HG02571 (cell line): ENCODE measurements around the gene RECK.
A peak's percentile ranks its signal among the peaks of the same experiment; 100 is the strongest.

Experiments used
- ATAC-seq: cut with Tn5 transposase; IDR thresholded peaks from one replicate; pipeline ENCODE4 v1.9.1; 2021; ENCODE audit warnings: mild to moderate bottlenecking, moderate library complexity; ENCODE audit not compliant: unreplicated experiment

The RECK gene

GRCh38 chr9:36023260-36024048 is 13.3 kb upstream of the RECK start:
- peak; percentile 50 for ATAC-seq

- no peak for ATAC-seq
Measured at GRCh38 chr9:36025746-36026145, 11.0 kb upstream of the RECK start.

GRCh38 chr9:36029202-36029601 is 7.5 kb upstream of the RECK start:
- no peak for ATAC-seq

- ATAC-seq: no peak
Measured at GRCh38 chr9:36029765-36030528, 6.8 kb upstream of the RECK start.

- no peak for ATAC-seq
Measured at GRCh38 chr9:36030871-36031270, 5.8 kb upstream of the RECK start.

- no peak for ATAC-seq
Measured at GRCh38 chr9:36031774-36032555, 4.7 kb upstream of the RECK start.

- ATAC-seq: no peak
Measured at GRCh38 chr9:36033788-36034187, 2.9 kb upstream of the RECK start.

- no peak for ATAC-seq
Measured at GRCh38 chr9:36034234-36034633, 2.5 kb upstream of the RECK start.

GRCh38 chr9:36035006-36035405 is 1.7 kb upstream of the RECK start:
- ATAC-seq: no peak

- no peak for ATAC-seq
Measured at GRCh38 chr9:36036253-36036779, 397 bp upstream of the RECK start.

GRCh38 chr9:36037549-36038122 is 923 bp downstream of the RECK start:
- no peak for ATAC-seq

GRCh38 chr9:36039121-36039520 is 2.4 kb downstream of the RECK start:
- no peak for ATAC-seq

- ATAC-seq: no peak
Measured at GRCh38 chr9:36039696-36040095, 3.0 kb downstream of the RECK start.

- no peak for ATAC-seq
Measured at GRCh38 chr9:36040271-36040925, 3.7 kb downstream of the RECK start.

- no peak for ATAC-seq
Measured at GRCh38 chr9:36041506-36041905, 4.8 kb downstream of the RECK start.

- no peak for ATAC-seq
Measured at GRCh38 chr9:36045610-36046009, 8.9 kb downstream of the RECK start.

GRCh38 chr9:36046923-36047322 is 10.2 kb downstream of the RECK start:
- ATAC-seq: no peak

GRCh38 chr9:36049408-36049807 is 12.7 kb downstream of the RECK start:
- no peak for ATAC-seq

GRCh38 chr9:36050476-36050875 is 13.8 kb downstream of the RECK start:
- ATAC-seq: no peak

GRCh38 chr9:36051317-36051716 is 14.6 kb downstream of the RECK start:
- ATAC-seq: no peak
